H1 (cell line): ENCODE data around the gene ATP13A2. TPM values are rescaled to one million over a fixed set of nuclear protein-coding genes. Genes with fewer than 3 reads are reported as not detected.
A peak's percentile ranks its signal among the peaks of the same experiment; 100 is the strongest.

Experiments used
- CTCF ChIA-PET: fragments of 300-600 bp; sonication (Branson Sonifier 250); formaldehyde crosslinking; loops from one replicate; lab custom pipeline; 2021; ENCODE audit not compliant: partially characterized antibody; lab: Charles Lee
- POLR2A ChIA-PET: fragments of 300-600 bp; sonication (Branson Sonifier 250); formaldehyde crosslinking; loops from one replicate; lab custom pipeline; 2021; ENCODE audit warnings: inconsistent platforms; ENCODE audit not compliant: partially characterized antibody; lab: Charles Lee
- DNase-seq, 2 experiments: peaks; one replicate each; pipeline versions ENCODE4 v3.0.0 to v3.0.0-alpha.2; 2010 to 2022; ENCODE audit warnings: low spot score in 2 of 2, low read depth in 1 of 2, mixed read lengths in 1 of 2
- FAIRE-seq: peaks from 2 replicates; lab custom pipeline; 2011; peaks lifted over from hg19 to GRCh38; lab: Jason Lieb, UNC
- H2AFZ ChIP-seq: 2 replicates; pipeline ENCODE4 v1.8.1; 2012; ENCODE audit warnings: low read length, inconsistent platforms
- H2AK5ac ChIP-seq: 2 replicates; pipeline ENCODE4 v1.6.1; 2013; ENCODE audit warnings: low read depth, low read length
- H2BK120ac ChIP-seq: replicated peaks from 2 replicates; pipeline ENCODE3; 2013; ENCODE audit warnings: low read depth, low read length, inconsistent platforms
- H2BK12ac ChIP-seq: 2 replicates; pipeline ENCODE4 v1.6.1; 2013; ENCODE audit warnings: low read depth, low read length
- H2BK15ac ChIP-seq: 2 replicates; pipeline ENCODE4 v1.6.1; 2013; ENCODE audit warnings: low read length
- H2BK20ac ChIP-seq: 2 replicates; pipeline ENCODE4 v1.6.1; 2013; ENCODE audit warnings: low read length
- H2BK5ac ChIP-seq: 2 replicates; pipeline ENCODE4 v1.6.1; 2013; ENCODE audit warnings: low read depth, low read length
- H3K14ac ChIP-seq: 2 replicates; pipeline ENCODE4 v1.6.1; 2013; ENCODE audit warnings: inconsistent platforms; ENCODE audit not compliant: insufficient read length
- H3K18ac ChIP-seq: 2 replicates; pipeline ENCODE4 v1.6.1; 2013; ENCODE audit warnings: low read length; ENCODE audit errors: extremely low read depth
- H3K23ac ChIP-seq: 2 replicates; pipeline ENCODE4 v1.6.1; 2013; ENCODE audit warnings: inconsistent platforms; ENCODE audit not compliant: insufficient read length
- H3K23me2 ChIP-seq: 2 replicates; pipeline ENCODE4 v1.6.1; 2013; ENCODE audit warnings: low read depth, low read length
- H3K27ac ChIP-seq: 2 replicates; pipeline ENCODE4 v1.6.1; 2011; ENCODE audit warnings: low read depth, low read length, inconsistent platforms
- H3K27me3 ChIP-seq, 4 experiments: replicated peaks in 1 of 4; 1 replicate in 1 of 4; 2 replicates in 3 of 4; pipeline versions ENCODE4 v1.6.1 to v1.8.1; 2011 to 2013; ENCODE audit warnings: low read length in 3 of 4, mild to moderate bottlenecking in 3 of 4, inconsistent platforms in 2 of 4, mixed read lengths in 2 of 4, moderate library complexity in 1 of 4; ENCODE audit not compliant: control insufficient read depth in 3 of 4, insufficient read depth in 3 of 4; ENCODE audit errors: extremely low read depth in 1 of 4
- H3K36me3 ChIP-seq, 4 experiments: 2 replicates each; pipeline versions ENCODE4 v1.6.1 to v1.8.1; 2011 to 2013; ENCODE audit warnings: mild to moderate bottlenecking in 4 of 4, low read length in 3 of 4, moderate library complexity in 2 of 4, control low read depth in 1 of 4, inconsistent platforms in 1 of 4; ENCODE audit not compliant: insufficient read depth in 4 of 4, control insufficient read depth in 2 of 4
- H3K4ac ChIP-seq: replicated peaks from 2 replicates; pipeline ENCODE3; 2013; ENCODE audit warnings: low read length, low read depth, mixed read lengths, inconsistent platforms; ENCODE audit not compliant: insufficient read length
- H3K4me1 ChIP-seq, 4 experiments: replicated peaks in 1 of 4; 1 replicate in 1 of 4; 2 replicates in 3 of 4; pipeline versions ENCODE4 v1.6.1 to v1.8.1; 2011 to 2013; ENCODE audit warnings: low read length in 3 of 4, inconsistent platforms in 2 of 4, mixed read lengths in 1 of 4; ENCODE audit not compliant: insufficient read depth in 4 of 4, control insufficient read depth in 3 of 4
- H3K4me2 ChIP-seq, 2 experiments: 2 replicates each; pipeline versions ENCODE4 v1.6.1 to v1.8.1; 2011 to 2013; ENCODE audit warnings: low read depth in 2 of 2, low read length in 2 of 2, control low read depth in 1 of 2, inconsistent platforms in 1 of 2, mild to moderate bottlenecking in 1 of 2; ENCODE audit not compliant: insufficient read depth in 1 of 2
- H3K4me3 ChIP-seq, 4 experiments: fragments of 200-600, 300-600 bp in 1 of 4; sonication (generic), shearing (Covaris generic), sonication (Bioruptor Twin) in 1 of 4; 2 replicates each; pipeline versions ENCODE4 v1.5.1 to v1.8.1; 2011 to 2016; ENCODE audit warnings: low read length in 4 of 4, low read depth in 3 of 4, control low read depth in 2 of 4, inconsistent platforms in 2 of 4, mild to moderate bottlenecking in 2 of 4, mixed read lengths in 1 of 4, moderate library complexity in 1 of 4; ENCODE audit not compliant: insufficient read depth in 2 of 4; ENCODE audit errors: extremely low read depth in 1 of 4
- H3K56ac ChIP-seq: replicated peaks from 2 replicates; pipeline ENCODE3; 2013; ENCODE audit warnings: low read depth, mild to moderate bottlenecking, mixed read lengths, low read length, inconsistent platforms; ENCODE audit not compliant: insufficient read length
- H3K79me1 ChIP-seq: 2 replicates; pipeline ENCODE4 v1.6.1; 2013; ENCODE audit warnings: low read depth, low read length, control low read depth
- H3K79me2 ChIP-seq, 2 experiments: 2 replicates each; pipeline versions ENCODE4 v1.6.1 to v1.8.1; 2012 to 2013; ENCODE audit warnings: low read length in 2 of 2, mild to moderate bottlenecking in 2 of 2, inconsistent platforms in 1 of 2; ENCODE audit not compliant: insufficient read depth in 2 of 2, control insufficient read depth in 1 of 2
- H3K9ac ChIP-seq, 4 experiments: replicated peaks in 1 of 4; 1 replicate in 1 of 4; 2 replicates in 3 of 4; pipeline versions ENCODE4 v1.6.1 to v1.8.1; 2011 to 2013; ENCODE audit warnings: low read depth in 3 of 4, low read length in 3 of 4, control low read depth in 2 of 4, mild to moderate bottlenecking in 2 of 4, moderate library complexity in 2 of 4, inconsistent platforms in 1 of 4; ENCODE audit errors: extremely low read depth in 1 of 4
- H3K9me3 ChIP-seq, 2 experiments: 2 replicates each; pipeline versions ENCODE4 v1.6.1 to v1.8.1; 2012 to 2013; ENCODE audit warnings: mild to moderate bottlenecking in 2 of 2, moderate library complexity in 2 of 2, control low read depth in 1 of 2, inconsistent platforms in 1 of 2, low read depth in 1 of 2, low read length in 1 of 2, mixed read lengths in 1 of 2; ENCODE audit not compliant: insufficient read depth in 2 of 2
- H4K20me1 ChIP-seq, 2 experiments: replicated peaks in 1 of 2; 2 replicates each; pipeline versions ENCODE3 to v1.8.1; 2011 to 2013; ENCODE audit warnings: inconsistent platforms in 2 of 2, low read length in 2 of 2, mild to moderate bottlenecking in 1 of 2; ENCODE audit not compliant: insufficient read depth in 2 of 2, control insufficient read depth in 1 of 2
- H4K5ac ChIP-seq: 2 replicates; pipeline ENCODE4 v1.6.1; 2013; ENCODE audit warnings: low read length, low read depth, mixed read lengths, inconsistent platforms; ENCODE audit not compliant: insufficient read length
- H4K8ac ChIP-seq: 2 replicates; pipeline ENCODE4 v1.8.0; 2013; ENCODE audit warnings: mild to moderate bottlenecking, moderate library complexity, low read length, inconsistent platforms; ENCODE audit not compliant: insufficient read depth; ENCODE audit errors: extremely low read depth
- H4K91ac ChIP-seq: replicated peaks from 2 replicates; pipeline ENCODE3; 2013; ENCODE audit warnings: low read length, mixed read lengths, inconsistent platforms; ENCODE audit not compliant: insufficient read length
- CHD1 ChIP-seq: IDR thresholded peaks from 2 replicates; pipeline ENCODE4 v1.6.1; 2012; ENCODE audit warnings: low read depth, low read length, improper control_type of control experiment
- MAFK ChIP-seq: IDR thresholded peaks from 2 replicates; pipeline ENCODE4 v1.6.1; 2012; ENCODE audit warnings: low read depth, mild to moderate bottlenecking, improper control_type of control experiment, low read length
- POLR2A ChIP-seq, 2 experiments: IDR thresholded peaks; 1 replicate in 1 of 2; 2 replicates in 1 of 2; pipeline ENCODE4 v1.6.1; 2011; ENCODE audit warnings: low read depth in 2 of 2, low read length in 2 of 2, mild to moderate bottlenecking in 2 of 2; ENCODE audit errors: control extremely low read depth in 1 of 2
- WGBS, 2 experiments: shearing (Covaris generic) in 1 of 2; methylation state at CpG; one replicate each; pipeline versions ENCODE4 v1.1.6 to v1.1.7; 2013 to 2015; ENCODE audit warnings: low lambda C conversion rate in 2 of 2, mixed read lengths in 2 of 2, inconsistent platforms in 1 of 2, low coverage in 1 of 2, missing lambda C conversion rate in 1 of 2; ENCODE audit not compliant: insufficient replicate concordance in 2 of 2, insufficient coverage in 1 of 2, insufficient read length in 1 of 2; ENCODE audit errors: extremely low coverage in 1 of 2, missing lambda C conversion rate in 1 of 2; 5-methylcytosine and 5-hydroxymethylcytosine counted together
- polyA plus RNA-seq, 7 experiments: library from polyadenylated mRNA; depleted of rRNA in 3 of 7; stranded (reverse) in 5 of 7; unstranded in 2 of 7; fragments of >200 nt in 5 of 7; fragments of 200-250 nt in 2 of 7; gene quantifications; 1 replicate in 5 of 7; 2 replicates in 1 of 7; 4 replicates in 1 of 7; pipeline versions ENCODE4 v1.2.1 to v1.2.3, GENCODE V29; 2011 to 2013; ENCODE audit warnings: missing spikeins in 2 of 7, mixed read lengths in 2 of 7
- total RNA-seq: library from RNA; stranded (reverse); fragmentation: NEBNext Ultra II Directional; extraction: Animal tissue kit (Norgen Biotek cat#: 25700); gene quantifications from 2 replicates; pipeline ENCODE4 v1.2.1, GENCODE V29; 2021

ATP13A2 gene
- total and polyA plus RNA-seq, 2 of the 8 experiments (the other 6 are each of a cell fraction or from before 2014, with no cell fraction given), result 82.1 to 83.6 TPM

DNA sequence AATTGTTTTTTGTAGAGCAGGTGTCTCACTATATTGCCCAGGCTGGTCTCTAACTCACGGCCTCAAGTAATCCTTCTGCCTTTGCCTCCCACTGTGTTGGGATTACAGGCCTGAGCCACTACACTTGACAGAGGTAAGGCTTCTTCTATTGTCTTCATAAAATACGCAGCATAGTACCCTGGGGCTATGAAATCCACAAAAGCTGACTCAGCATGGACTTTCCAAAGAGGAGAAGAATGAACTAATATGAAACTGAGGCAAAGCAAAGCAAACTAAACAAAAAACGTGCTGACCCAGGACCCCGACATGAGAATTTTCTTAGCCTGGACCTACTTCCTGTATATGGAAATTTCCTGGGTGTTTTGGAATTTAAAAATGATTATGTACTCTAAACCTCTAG, 18.5 kb upstream of the ATP13A2 start:
- H3K56ac ChIP-seq, result no peak overlapping the region
- no peaks in the 10 kb centered on the region for H3K9me3 ChIP-seq
- no peak overlapping the region for H2BK12ac ChIP-seq
- no peak overlapping the region for H2BK20ac ChIP-seq
- no peak overlapping the region for H3K4ac ChIP-seq
- H2BK15ac ChIP-seq, result no peak overlapping the region
- H3K4me2 ChIP-seq, result no peak overlapping the region
- no peaks in the 10 kb centered on the region for H3K4me1 ChIP-seq
- no peak for FAIRE-seq
- no peak overlapping the region for H2BK120ac ChIP-seq
- no peaks in the 10 kb centered on the region for H3K79me2 ChIP-seq
- H2AFZ ChIP-seq, result no peak overlapping the region
- H2AK5ac ChIP-seq, result no peak overlapping the region
- WGBS, 2 experiments, result 88% methylated on average over 4 of the region's 4 CpGs; no CpG with 5 or more reads in 1 of the 2 experiments
- no peak overlapping the region for H4K5ac ChIP-seq
- POLR2A ChIA-PET, result interaction anchor here (0.6 kb wide), 1 partner anchor 50 kb away, joined by 3 read pairs; no protein-coding TSS in a partner anchor
- no peak overlapping the region for H3K9ac ChIP-seq
- H3K23ac ChIP-seq, result no peak overlapping the region
- no peak overlapping the region for H3K4me3 ChIP-seq
- no peaks in the 10 kb centered on the region for H3K23me2 ChIP-seq
- peaks cover 4 to 57% (median 22%) of the 10 kb centered on the region in 4 experiments for H3K36me3 ChIP-seq
- H2BK5ac ChIP-seq, result no peak overlapping the region
- H3K18ac ChIP-seq, result no peak overlapping the region
- no peak overlapping the region for H4K8ac ChIP-seq
- no peaks in the 10 kb centered on the region for H3K27me3 ChIP-seq
- peaks cover 0 to 2% of the 10 kb centered on the region in 2 experiments for H4K20me1 ChIP-seq
- TF ChIP-seq MAFK, result peak; percentile 65
- no peak for TF ChIP-seq CHD1
- no peak for TF ChIP-seq POLR2A (IDR thresholded peaks at IDR 0.05; ENCODE audit: control extremely low read depth in 1 of 2, low read depth in 2 of 2, low read length in 2 of 2)
- H4K91ac ChIP-seq, result no peak overlapping the region
- no peaks in the 10 kb centered on the region for H3K79me1 ChIP-seq
- CTCF ChIA-PET, result interaction anchor here (0.6 to 2.4 kb wide), 3 partner anchors 55 to 1697 kb away, joined by 3 to 7 read pairs (median 3); no protein-coding TSS in a partner anchor
- no peak overlapping the region for H3K27ac ChIP-seq
- DNase-seq, result no peak
- H3K14ac ChIP-seq, result no peak overlapping the region
